WTC11 (cell line): ENCODE measurements around the gene KLRF2.

Experiments
- CREM ChIP-seq: sonication (generic); formaldehyde crosslinking; IDR thresholded peaks from 2 replicates; pipeline ENCODE4 v1.8.1; 2022; ENCODE audit warnings: mild to moderate bottlenecking, missing genetic modification reagents, moderate library complexity
- ELF4 ChIP-seq: sonication (generic); formaldehyde crosslinking; IDR thresholded peaks from 2 replicates; pipeline ENCODE4 v1.8.1; 2022; ENCODE audit warnings: low read depth, mild to moderate bottlenecking, moderate library complexity, missing genetic modification reagents
- GABPB1 ChIP-seq: sonication (generic); formaldehyde crosslinking; IDR thresholded peaks from 2 replicates; pipeline ENCODE4 v1.8.1; 2023; ENCODE audit warnings: mild to moderate bottlenecking, missing genetic modification reagents
- NR2C2 ChIP-seq: sonication (generic); formaldehyde crosslinking; IDR thresholded peaks from 2 replicates; pipeline ENCODE4 v1.8.0; 2022; ENCODE audit warnings: mild to moderate bottlenecking, missing genetic modification reagents
- USF2 ChIP-seq: sonication (generic); formaldehyde crosslinking; IDR thresholded peaks from 2 replicates; pipeline ENCODE4 v1.8.1; 2023; ENCODE audit warnings: mild to moderate bottlenecking, missing genetic modification reagents, moderate library complexity
- ZNF263 ChIP-seq: sonication (generic); formaldehyde crosslinking; IDR thresholded peaks from 2 replicates; pipeline ENCODE4 v1.8.1; 2022; ENCODE audit warnings: low read depth, mild to moderate bottlenecking, moderate library complexity, missing genetic modification reagents
- ZNF416 ChIP-seq: fragments of 250-450 bp; sonication (Bioruptor Pico); IDR thresholded peaks from 2 replicates; pipeline ENCODE4 v1.9.0; 2021; ENCODE audit warnings: mild to moderate bottlenecking, inconsistent platforms
- ZNF423 ChIP-seq: fragments of 250-450 bp; sonication (Bioruptor Pico); IDR thresholded peaks from 2 replicates; pipeline ENCODE4 v2.1.2; 2022; ENCODE audit warnings: mild to moderate bottlenecking, moderate library complexity
- TF ChIP-seq, protein P1 (sequence below): fragments of 200-600 bp; IDR thresholded peaks from 2 replicates; pipeline ENCODE4 v1.8.0; 2022; ENCODE audit warnings: antibody characterized with exemption

DNA sequence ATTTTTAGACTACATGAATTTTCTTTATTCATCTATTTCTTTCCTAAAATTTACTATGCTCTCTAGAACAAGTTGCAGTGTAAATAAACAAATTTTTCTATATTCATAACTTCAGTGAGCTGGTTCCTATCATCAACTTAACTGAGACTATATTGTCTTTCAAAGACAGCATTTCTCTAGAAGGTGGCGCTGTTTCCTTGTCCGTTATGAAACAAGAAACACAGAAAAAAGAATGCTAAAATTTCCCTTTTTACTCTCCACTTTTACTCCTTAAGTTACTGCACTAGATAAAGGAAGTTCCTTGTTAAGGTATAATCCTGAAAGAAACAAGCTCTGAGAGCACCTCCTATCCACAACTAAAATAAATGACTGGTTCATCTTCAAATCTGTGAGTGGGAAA is 59.1 kb downstream of the KLRF2 start:
- TF ChIP-seq, protein P1, sequence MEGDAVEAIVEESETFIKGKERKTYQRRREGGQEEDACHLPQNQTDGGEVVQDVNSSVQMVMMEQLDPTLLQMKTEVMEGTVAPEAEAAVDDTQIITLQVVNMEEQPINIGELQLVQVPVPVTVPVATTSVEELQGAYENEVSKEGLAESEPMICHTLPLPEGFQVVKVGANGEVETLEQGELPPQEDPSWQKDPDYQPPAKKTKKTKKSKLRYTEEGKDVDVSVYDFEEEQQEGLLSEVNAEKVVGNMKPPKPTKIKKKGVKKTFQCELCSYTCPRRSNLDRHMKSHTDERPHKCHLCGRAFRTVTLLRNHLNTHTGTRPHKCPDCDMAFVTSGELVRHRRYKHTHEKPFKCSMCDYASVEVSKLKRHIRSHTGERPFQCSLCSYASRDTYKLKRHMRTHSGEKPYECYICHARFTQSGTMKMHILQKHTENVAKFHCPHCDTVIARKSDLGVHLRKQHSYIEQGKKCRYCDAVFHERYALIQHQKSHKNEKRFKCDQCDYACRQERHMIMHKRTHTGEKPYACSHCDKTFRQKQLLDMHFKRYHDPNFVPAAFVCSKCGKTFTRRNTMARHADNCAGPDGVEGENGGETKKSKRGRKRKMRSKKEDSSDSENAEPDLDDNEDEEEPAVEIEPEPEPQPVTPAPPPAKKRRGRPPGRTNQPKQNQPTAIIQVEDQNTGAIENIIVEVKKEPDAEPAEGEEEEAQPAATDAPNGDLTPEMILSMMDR = no peak
- TF ChIP-seq ZNF263 (CRISPR knock-in tag) = no peak
- TF ChIP-seq NR2C2 (CRISPR knock-in tag) = no peak
- no peak for TF ChIP-seq GABPB1
- no peak for TF ChIP-seq CREM (CRISPR knock-in tag)
- no peak for TF ChIP-seq USF2 (CRISPR knock-in tag)
- TF ChIP-seq ELF4 (CRISPR knock-in tag) = no peak
- TF ChIP-seq ZNF423 = no peak
- TF ChIP-seq ZNF416 (CRISPR knock-in tag) = no peak
